ENCODE data around the gene ABCA8.

Gene ABCA8

DNA sequence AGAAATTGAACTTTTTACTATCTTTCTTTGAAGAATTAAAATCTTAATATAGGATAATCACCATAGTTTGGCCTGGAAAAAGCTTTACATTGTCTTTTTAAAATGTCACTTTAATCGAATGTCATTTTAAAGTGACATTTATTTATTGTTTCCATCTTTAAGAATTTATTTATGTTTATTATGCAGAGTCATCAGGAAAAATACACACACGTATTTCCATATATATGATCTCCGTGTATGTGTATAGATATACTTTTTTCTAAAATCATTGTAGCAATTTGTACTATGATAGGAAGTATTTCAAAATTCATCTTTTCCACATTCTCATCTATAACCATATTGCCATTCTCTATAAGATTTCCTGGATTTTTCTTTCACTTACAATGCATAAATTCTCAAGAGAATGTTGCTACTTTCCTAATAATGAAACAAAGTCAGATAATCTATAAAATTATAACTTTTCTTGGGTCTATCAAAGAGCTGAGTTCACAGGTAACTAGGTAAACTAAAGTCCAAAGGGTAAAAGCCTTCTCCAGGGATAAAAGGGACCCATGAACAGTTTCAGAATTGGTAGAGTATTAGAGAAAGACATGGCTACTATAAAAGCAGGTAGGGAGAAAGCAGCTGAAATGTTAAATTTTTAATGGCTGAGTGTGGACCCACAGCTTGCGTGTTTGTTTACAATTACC lies 11.9 kb downstream of the ABCA8 start:
- no peak overlapping the region for H3K4me3 ChIP-seq (ENCODE audit: low read length)
- no peaks in the 10 kb centered on the region for H3K36me3 ChIP-seq (ENCODE audit: control insufficient read depth, low read length)
- H4K20me1 ChIP-seq (ENCODE audit: control insufficient read depth, insufficient read depth, low read depth, low read length), result no peaks in the 10 kb centered on the region
- H3K79me2 ChIP-seq (ENCODE audit: control insufficient read depth, low read length), result no peaks in the 10 kb centered on the region
- H3K9me3 ChIP-seq (ENCODE audit: control insufficient read depth, insufficient read depth, low read length), result no peaks in the 10 kb centered on the region
- no peaks in the 10 kb centered on the region for H3K4me1 ChIP-seq (ENCODE audit: control insufficient read depth, low read length)
- H3K9me2 ChIP-seq (replicated peaks; ENCODE audit: control insufficient read depth, low read length), result no peaks in the 10 kb centered on the region
- no peaks in the 10 kb centered on the region for H3F3A ChIP-seq (ENCODE audit: control insufficient read depth, insufficient read depth)
- H3K27me3 ChIP-seq (ENCODE audit: control insufficient read depth, low read length), result no peaks in the 10 kb centered on the region
- no peak overlapping the region for H3K4me2 ChIP-seq (ENCODE audit: low read length)
- TF ChIP-seq EZH2phosphoT487 (IDR thresholded peaks at IDR 0.05; ENCODE audit: borderline replicate concordance, low read length), result no peak
- TF ChIP-seq, protein P1, sequence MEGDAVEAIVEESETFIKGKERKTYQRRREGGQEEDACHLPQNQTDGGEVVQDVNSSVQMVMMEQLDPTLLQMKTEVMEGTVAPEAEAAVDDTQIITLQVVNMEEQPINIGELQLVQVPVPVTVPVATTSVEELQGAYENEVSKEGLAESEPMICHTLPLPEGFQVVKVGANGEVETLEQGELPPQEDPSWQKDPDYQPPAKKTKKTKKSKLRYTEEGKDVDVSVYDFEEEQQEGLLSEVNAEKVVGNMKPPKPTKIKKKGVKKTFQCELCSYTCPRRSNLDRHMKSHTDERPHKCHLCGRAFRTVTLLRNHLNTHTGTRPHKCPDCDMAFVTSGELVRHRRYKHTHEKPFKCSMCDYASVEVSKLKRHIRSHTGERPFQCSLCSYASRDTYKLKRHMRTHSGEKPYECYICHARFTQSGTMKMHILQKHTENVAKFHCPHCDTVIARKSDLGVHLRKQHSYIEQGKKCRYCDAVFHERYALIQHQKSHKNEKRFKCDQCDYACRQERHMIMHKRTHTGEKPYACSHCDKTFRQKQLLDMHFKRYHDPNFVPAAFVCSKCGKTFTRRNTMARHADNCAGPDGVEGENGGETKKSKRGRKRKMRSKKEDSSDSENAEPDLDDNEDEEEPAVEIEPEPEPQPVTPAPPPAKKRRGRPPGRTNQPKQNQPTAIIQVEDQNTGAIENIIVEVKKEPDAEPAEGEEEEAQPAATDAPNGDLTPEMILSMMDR (IDR thresholded peaks at IDR 0.05; ENCODE audit: low read depth, low read length, poor library complexity, severe bottlenecking), result no peak
- no peak overlapping the region for H3K27ac ChIP-seq (ENCODE audit: low read depth, low read length)

DNA sequence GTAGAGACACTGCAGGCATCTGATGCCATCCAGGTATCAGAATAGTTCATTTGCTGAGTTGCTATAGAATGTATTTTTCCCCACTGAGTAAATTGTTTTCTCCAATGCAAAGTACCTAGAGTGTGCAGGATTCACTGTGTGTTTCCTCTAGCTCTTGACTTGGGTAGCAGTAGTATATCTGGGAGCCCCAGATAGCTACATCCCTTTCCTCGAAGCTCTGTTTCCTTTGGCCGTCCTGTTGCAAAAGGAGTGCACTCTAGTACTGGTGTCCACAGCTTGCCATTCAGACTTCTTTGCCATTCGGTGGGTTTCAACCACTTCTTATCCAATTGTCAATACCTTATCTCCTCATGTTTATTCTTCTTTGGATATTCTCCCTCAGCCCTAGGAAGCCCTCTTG lies 12.8 kb downstream of the ABCA8 start:
- H3K4me3 ChIP-seq (ENCODE audit: low read length), result no peak overlapping the region
- no peaks in the 10 kb centered on the region for H4K20me1 ChIP-seq (ENCODE audit: control insufficient read depth, insufficient read depth, low read depth, low read length)
- no peaks in the 10 kb centered on the region for H3K36me3 ChIP-seq (ENCODE audit: control insufficient read depth, low read length)
- H3K27ac ChIP-seq (ENCODE audit: low read depth, low read length), result no peak overlapping the region
- H3K9me3 ChIP-seq (ENCODE audit: control insufficient read depth, insufficient read depth, low read length), result no peaks in the 10 kb centered on the region
- TF ChIP-seq, protein P1 (IDR thresholded peaks at IDR 0.05; ENCODE audit: low read depth, low read length, poor library complexity, severe bottlenecking), result no peak
- no peak for TF ChIP-seq EZH2phosphoT487 (IDR thresholded peaks at IDR 0.05; ENCODE audit: borderline replicate concordance, low read length)
- no peaks in the 10 kb centered on the region for H3K27me3 ChIP-seq (ENCODE audit: control insufficient read depth, low read length)
- no peaks in the 10 kb centered on the region for H3K4me1 ChIP-seq (ENCODE audit: control insufficient read depth, low read length)
- no peaks in the 10 kb centered on the region for H3F3A ChIP-seq (ENCODE audit: control insufficient read depth, insufficient read depth)
- H3K9me2 ChIP-seq (replicated peaks; ENCODE audit: control insufficient read depth, low read length), result no peaks in the 10 kb centered on the region
- H3K4me2 ChIP-seq (ENCODE audit: low read length), result no peak overlapping the region
- no peaks in the 10 kb centered on the region for H3K79me2 ChIP-seq (ENCODE audit: control insufficient read depth, low read length)

DNA sequence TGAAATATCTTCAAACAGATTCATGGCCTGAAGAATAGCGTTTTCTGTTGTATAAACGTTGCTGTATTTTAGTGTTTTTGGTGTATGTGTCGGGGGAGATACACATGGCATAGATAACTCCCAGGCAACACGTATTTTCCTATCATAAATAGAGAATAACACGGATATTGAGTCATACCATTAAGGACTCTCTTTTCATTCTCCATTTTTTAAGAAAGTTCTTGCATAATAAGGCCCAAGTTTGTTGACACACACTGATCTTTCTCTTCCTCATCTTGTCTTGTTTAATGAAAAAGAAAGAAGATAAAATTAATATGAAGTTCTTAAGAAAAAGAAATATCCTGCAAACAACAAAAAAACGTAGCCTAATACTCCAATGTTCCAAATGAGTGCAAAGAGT lies 13.4 kb downstream of the ABCA8 start:
- no peak overlapping the region for H3K27ac ChIP-seq (ENCODE audit: low read depth, low read length)
- no peaks in the 10 kb centered on the region for H3K4me1 ChIP-seq (ENCODE audit: control insufficient read depth, low read length)
- no peaks in the 10 kb centered on the region for H4K20me1 ChIP-seq (ENCODE audit: control insufficient read depth, insufficient read depth, low read depth, low read length)
- no peak overlapping the region for H3K4me3 ChIP-seq (ENCODE audit: low read length)
- H3K4me2 ChIP-seq (ENCODE audit: low read length), result no peak overlapping the region
- no peaks in the 10 kb centered on the region for H3K27me3 ChIP-seq (ENCODE audit: control insufficient read depth, low read length)
- no peaks in the 10 kb centered on the region for H3K79me2 ChIP-seq (ENCODE audit: control insufficient read depth, low read length)
- no peak for TF ChIP-seq EZH2phosphoT487 (IDR thresholded peaks at IDR 0.05; ENCODE audit: borderline replicate concordance, low read length)
- TF ChIP-seq, protein P1 (IDR thresholded peaks at IDR 0.05; ENCODE audit: low read depth, low read length, poor library complexity, severe bottlenecking), result no peak
- no peaks in the 10 kb centered on the region for H3K9me2 ChIP-seq (replicated peaks; ENCODE audit: control insufficient read depth, low read length)
- H3K9me3 ChIP-seq (ENCODE audit: control insufficient read depth, insufficient read depth, low read length), result no peaks in the 10 kb centered on the region
- H3F3A ChIP-seq (ENCODE audit: control insufficient read depth, insufficient read depth), result no peaks in the 10 kb centered on the region
- no peaks in the 10 kb centered on the region for H3K36me3 ChIP-seq (ENCODE audit: control insufficient read depth, low read length)
